HEK293 (cell line): Measurements from ENCODE around the gene BMERB1.
"Not testable (repeated sequence)": the region's sequence is repeated elsewhere in the genome, so short reads cannot be mapped to it uniquely, and the experiment has no call there.

Experiments
- BCL11A ChIP-seq: fragments of 450-650 bp; formaldehyde crosslinking; IDR thresholded peaks from 2 replicates; pipeline ENCODE4 v1.5.1; 2016; ENCODE audit warnings: low read depth, missing biosample characterization, missing genetic modification characterization
- YY1 ChIP-seq: fragments of 450-650 bp; formaldehyde crosslinking; IDR thresholded peaks from 2 replicates; pipeline ENCODE4 v1.5.1; 2018; ENCODE audit warnings: missing biosample characterization, missing genetic modification characterization
- ZBTB1 ChIP-seq: fragments of 450-650 bp; formaldehyde crosslinking; IDR thresholded peaks from 2 replicates; pipeline ENCODE4 v1.5.1; 2016; ENCODE audit warnings: missing biosample characterization, missing genetic modification characterization
- ZNF530 ChIP-seq: fragments of 450-650 bp; formaldehyde crosslinking; IDR thresholded peaks from 2 replicates; pipeline ENCODE4 v1.5.1; 2016; ENCODE audit warnings: low read depth, missing biosample characterization, missing genetic modification characterization
- ZNF549 ChIP-seq: fragments of 450-650 bp; IDR thresholded peaks from 2 replicates; pipeline ENCODE4 v1.5.1; 2018; ENCODE audit warnings: missing biosample characterization, missing genetic modification characterization, mild to moderate bottlenecking, inconsistent platforms, moderate library complexity
- ZNF585B ChIP-seq: fragments of 450-650 bp; formaldehyde crosslinking; IDR thresholded peaks from 2 replicates; pipeline ENCODE4 v1.5.1; 2016; ENCODE audit warnings: missing biosample characterization, missing genetic modification characterization
- ZNF747 ChIP-seq: fragments of 450-650 bp; formaldehyde crosslinking; IDR thresholded peaks from 2 replicates; pipeline ENCODE4 v1.5.1; 2016; ENCODE audit warnings: missing biosample characterization, missing genetic modification characterization
- TF ChIP-seq, protein P1 (sequence below): fragments of 450-650 bp; formaldehyde crosslinking; optimal IDR thresholded peaks from 2 replicates; pipeline ENCODE3; 2016; ENCODE audit warnings: missing biosample characterization, mild to moderate bottlenecking, missing genetic modification characterization
- TF ChIP-seq, protein P2 (sequence below): fragments of 450-650 bp; formaldehyde crosslinking; IDR thresholded peaks from 2 replicates; pipeline ENCODE4 v1.5.1; 2016; ENCODE audit warnings: missing biosample characterization, missing genetic modification characterization
- TF ChIP-seq, protein P3 (sequence below): fragments of 450-650 bp; formaldehyde crosslinking; IDR thresholded peaks from 2 replicates; pipeline ENCODE4 v1.5.1; 2016; ENCODE audit warnings: missing biosample characterization, missing genetic modification characterization
- TF ChIP-seq, protein P4 (sequence below): fragments of 450-650 bp; formaldehyde crosslinking; IDR thresholded peaks from 2 replicates; pipeline ENCODE4 v1.5.1; 2016; ENCODE audit warnings: missing biosample characterization, missing genetic modification characterization

DNA sequence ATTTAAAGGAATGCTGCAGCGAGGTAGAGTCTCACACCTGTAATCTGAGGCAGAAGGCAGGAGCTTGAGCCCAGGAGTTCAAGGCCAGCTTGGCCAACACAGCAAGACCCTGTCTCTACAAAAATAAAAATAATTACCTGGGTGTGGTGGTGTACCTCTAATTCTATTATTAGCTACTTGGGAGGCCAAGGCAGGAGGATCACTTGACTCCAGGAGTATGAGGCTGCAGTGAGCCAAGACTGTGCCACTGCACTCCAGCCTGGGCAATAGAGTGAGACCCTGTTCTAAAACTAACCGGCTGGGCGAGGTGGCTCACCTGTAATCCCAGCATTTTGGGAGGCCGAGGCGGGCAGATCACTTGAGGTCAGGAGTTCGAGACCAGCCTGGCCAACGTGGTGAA lies 18.9 kb downstream of the BMERB1 start:
- not testable (repeated sequence) for TF ChIP-seq ZNF549; BCL11A; ZBTB1; ZNF747 (tag by site-specific recombination); YY1 (tag by site-specific recombination); ZNF530 (tag by site-specific recombination); ZNF585B (tag by site-specific recombination)
- TF ChIP-seq, protein P1, sequence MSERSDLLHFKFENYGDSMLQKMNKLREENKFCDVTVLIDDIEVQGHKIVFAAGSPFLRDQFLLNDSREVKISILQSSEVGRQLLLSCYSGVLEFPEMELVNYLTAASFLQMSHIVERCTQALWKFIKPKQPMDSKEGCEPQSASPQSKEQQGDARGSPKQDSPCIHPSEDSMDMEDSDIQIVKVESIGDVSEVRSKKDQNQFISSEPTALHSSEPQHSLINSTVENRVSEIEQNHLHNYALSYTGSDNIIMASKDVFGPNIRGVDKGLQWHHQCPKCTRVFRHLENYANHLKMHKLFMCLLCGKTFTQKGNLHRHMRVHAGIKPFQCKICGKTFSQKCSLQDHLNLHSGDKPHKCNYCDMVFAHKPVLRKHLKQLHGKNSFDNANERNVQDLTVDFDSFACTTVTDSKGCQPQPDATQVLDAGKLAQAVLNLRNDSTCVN (tag by site-specific recombination) = not testable (repeated sequence)
- TF ChIP-seq, protein P2, sequence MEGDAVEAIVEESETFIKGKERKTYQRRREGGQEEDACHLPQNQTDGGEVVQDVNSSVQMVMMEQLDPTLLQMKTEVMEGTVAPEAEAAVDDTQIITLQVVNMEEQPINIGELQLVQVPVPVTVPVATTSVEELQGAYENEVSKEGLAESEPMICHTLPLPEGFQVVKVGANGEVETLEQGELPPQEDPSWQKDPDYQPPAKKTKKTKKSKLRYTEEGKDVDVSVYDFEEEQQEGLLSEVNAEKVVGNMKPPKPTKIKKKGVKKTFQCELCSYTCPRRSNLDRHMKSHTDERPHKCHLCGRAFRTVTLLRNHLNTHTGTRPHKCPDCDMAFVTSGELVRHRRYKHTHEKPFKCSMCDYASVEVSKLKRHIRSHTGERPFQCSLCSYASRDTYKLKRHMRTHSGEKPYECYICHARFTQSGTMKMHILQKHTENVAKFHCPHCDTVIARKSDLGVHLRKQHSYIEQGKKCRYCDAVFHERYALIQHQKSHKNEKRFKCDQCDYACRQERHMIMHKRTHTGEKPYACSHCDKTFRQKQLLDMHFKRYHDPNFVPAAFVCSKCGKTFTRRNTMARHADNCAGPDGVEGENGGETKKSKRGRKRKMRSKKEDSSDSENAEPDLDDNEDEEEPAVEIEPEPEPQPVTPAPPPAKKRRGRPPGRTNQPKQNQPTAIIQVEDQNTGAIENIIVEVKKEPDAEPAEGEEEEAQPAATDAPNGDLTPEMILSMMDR (tag by site-specific recombination) = not testable (repeated sequence)
- TF ChIP-seq, protein P3, sequence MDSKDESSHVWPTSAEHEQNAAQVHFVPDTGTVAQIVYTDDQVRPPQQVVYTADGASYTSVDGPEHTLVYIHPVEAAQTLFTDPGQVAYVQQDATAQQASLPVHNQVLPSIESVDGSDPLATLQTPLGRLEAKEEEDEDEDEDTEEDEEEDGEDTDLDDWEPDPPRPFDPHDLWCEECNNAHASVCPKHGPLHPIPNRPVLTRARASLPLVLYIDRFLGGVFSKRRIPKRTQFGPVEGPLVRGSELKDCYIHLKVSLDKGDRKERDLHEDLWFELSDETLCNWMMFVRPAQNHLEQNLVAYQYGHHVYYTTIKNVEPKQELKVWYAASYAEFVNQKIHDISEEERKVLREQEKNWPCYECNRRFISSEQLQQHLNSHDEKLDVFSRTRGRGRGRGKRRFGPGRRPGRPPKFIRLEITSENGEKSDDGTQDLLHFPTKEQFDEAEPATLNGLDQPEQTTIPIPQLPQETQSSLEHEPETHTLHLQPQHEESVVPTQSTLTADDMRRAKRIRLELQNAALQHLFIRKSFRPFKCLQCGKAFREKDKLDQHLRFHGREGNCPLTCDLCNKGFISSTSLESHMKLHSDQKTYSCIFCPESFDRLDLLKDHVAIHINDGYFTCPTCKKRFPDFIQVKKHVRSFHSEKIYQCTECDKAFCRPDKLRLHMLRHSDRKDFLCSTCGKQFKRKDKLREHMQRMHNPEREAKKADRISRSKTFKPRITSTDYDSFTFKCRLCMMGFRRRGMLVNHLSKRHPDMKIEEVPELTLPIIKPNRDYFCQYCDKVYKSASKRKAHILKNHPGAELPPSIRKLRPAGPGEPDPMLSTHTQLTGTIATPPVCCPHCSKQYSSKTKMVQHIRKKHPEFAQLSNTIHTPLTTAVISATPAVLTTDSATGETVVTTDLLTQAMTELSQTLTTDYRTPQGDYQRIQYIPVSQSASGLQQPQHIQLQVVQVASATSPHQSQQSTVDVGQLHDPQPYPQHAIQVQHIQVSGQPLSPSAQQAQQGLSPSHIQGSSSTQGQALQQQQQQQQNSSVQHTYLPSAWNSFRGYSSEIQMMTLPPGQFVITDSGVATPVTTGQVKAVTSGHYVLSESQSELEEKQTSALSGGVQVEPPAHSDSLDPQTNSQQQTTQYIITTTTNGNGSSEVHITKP (tag by site-specific recombination) = not testable (repeated sequence)
- TF ChIP-seq, protein P4, sequence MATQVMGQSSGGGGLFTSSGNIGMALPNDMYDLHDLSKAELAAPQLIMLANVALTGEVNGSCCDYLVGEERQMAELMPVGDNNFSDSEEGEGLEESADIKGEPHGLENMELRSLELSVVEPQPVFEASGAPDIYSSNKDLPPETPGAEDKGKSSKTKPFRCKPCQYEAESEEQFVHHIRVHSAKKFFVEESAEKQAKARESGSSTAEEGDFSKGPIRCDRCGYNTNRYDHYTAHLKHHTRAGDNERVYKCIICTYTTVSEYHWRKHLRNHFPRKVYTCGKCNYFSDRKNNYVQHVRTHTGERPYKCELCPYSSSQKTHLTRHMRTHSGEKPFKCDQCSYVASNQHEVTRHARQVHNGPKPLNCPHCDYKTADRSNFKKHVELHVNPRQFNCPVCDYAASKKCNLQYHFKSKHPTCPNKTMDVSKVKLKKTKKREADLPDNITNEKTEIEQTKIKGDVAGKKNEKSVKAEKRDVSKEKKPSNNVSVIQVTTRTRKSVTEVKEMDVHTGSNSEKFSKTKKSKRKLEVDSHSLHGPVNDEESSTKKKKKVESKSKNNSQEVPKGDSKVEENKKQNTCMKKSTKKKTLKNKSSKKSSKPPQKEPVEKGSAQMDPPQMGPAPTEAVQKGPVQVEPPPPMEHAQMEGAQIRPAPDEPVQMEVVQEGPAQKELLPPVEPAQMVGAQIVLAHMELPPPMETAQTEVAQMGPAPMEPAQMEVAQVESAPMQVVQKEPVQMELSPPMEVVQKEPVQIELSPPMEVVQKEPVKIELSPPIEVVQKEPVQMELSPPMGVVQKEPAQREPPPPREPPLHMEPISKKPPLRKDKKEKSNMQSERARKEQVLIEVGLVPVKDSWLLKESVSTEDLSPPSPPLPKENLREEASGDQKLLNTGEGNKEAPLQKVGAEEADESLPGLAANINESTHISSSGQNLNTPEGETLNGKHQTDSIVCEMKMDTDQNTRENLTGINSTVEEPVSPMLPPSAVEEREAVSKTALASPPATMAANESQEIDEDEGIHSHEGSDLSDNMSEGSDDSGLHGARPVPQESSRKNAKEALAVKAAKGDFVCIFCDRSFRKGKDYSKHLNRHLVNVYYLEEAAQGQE = not testable (repeated sequence)
